ENCODE data around the gene DNAI7. TPM values are rescaled to one million over a fixed set of nuclear protein-coding genes. Genes with fewer than 3 reads are reported as not detected.

The DNAI7 gene
- total and polyA plus RNA-seq, 2 of the 8 experiments (the other 6 are each of a cell fraction or from before 2014, with no cell fraction given), result 0.12 to 0.28 TPM

DNA sequence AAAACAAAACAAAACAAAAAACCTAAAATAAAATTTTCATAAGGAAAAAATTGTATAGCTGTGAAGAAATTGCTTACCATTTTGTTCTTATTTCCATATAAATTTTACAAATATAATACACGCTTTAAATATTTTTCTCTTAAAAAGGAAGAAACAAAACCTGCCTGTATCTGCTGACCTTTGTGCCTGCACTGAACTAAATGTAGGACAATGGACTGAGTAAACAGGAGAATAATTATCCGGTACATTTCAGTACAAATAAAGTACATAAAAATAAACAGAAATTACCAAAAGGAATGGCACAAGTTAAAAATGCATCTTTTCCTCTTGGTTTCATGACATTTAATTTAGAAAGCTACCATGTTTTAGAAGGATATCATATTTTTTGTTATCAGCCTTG lies 112.3 kb downstream of the DNAI7 start:
- ChIA-PET CTCF (ENCODE audit: partially characterized antibody) (interaction anchor here (0.6 to 0.8 kb wide), 3 partner anchors 36 to 327 kb away, joined by 3 to 4 read pairs (median 3); no protein-coding TSS in a partner anchor), POLR2A (ENCODE audit: partially characterized antibody) (interaction anchor here (1.3 to 1.4 kb wide), 2 partner anchors 9 to 16 kb away, joined by 3 read pairs; no protein-coding TSS in a partner anchor)
- no peak overlapping the region for H4K5ac ChIP-seq (ENCODE audit: insufficient read length, low read depth, low read length)
- no peak overlapping the region for H2BK5ac ChIP-seq (ENCODE audit: low read depth, low read length)
- H3K4me1 ChIP-seq (replicated peaks in 1 of 4; ENCODE audit: control insufficient read depth in 3 of 4, insufficient read depth in 4 of 4, low read length in 3 of 4), result no peaks in the 10 kb centered on the region
- H3K23ac ChIP-seq (ENCODE audit: insufficient read length), result no peak overlapping the region
- H3K14ac ChIP-seq (ENCODE audit: insufficient read length), result no peak overlapping the region
- H2AFZ ChIP-seq (ENCODE audit: low read length), result no peak overlapping the region
- H3K4me2 ChIP-seq (ENCODE audit: insufficient read depth in 1 of 2, low read depth in 2 of 2, low read length in 2 of 2), result no peak overlapping the region
- H3K56ac ChIP-seq (replicated peaks; ENCODE audit: insufficient read length, low read depth, low read length), result no peak overlapping the region
- H2BK15ac ChIP-seq (ENCODE audit: low read length), result no peak overlapping the region
- no peak overlapping the region for H3K4ac ChIP-seq (replicated peaks; ENCODE audit: insufficient read length, low read depth, low read length)
- no peak overlapping the region for H2BK120ac ChIP-seq (replicated peaks; ENCODE audit: low read depth, low read length)
- no peak overlapping the region for H2BK12ac ChIP-seq (ENCODE audit: low read depth, low read length)
- H2BK20ac ChIP-seq (ENCODE audit: low read length), result no peak overlapping the region
- no peak for TF ChIP-seq RNF2 (IDR thresholded peaks at IDR 0.05; ENCODE audit: borderline replicate concordance, low read depth, low read length, missing control alignments, poor library complexity, severe bottlenecking)
- TF ChIP-seq POLR2A (IDR thresholded peaks at IDR 0.05; ENCODE audit: control extremely low read depth in 1 of 2, low read depth in 2 of 2, low read length in 2 of 2), result no peak
- no peak for TF ChIP-seq TCF12 (IDR thresholded peaks at IDR 0.05; ENCODE audit: low read depth, low read length)
- TF ChIP-seq SAP30 (IDR thresholded peaks at IDR 0.05; ENCODE audit: insufficient read depth, insufficient replicate concordance, low read length), result no peak
- TF ChIP-seq USF2 (IDR thresholded peaks at IDR 0.05; ENCODE audit: low read length), result no peak
- no peak for TF ChIP-seq HDAC6 (IDR thresholded peaks at IDR 0.05; ENCODE audit: low read depth, low read length)
- H3K27ac ChIP-seq (ENCODE audit: low read depth, low read length), result no peak overlapping the region
- no peak overlapping the region for H3K9ac ChIP-seq (replicated peaks in 1 of 4; ENCODE audit: extremely low read depth in 1 of 4, low read depth in 3 of 4, low read length in 3 of 4)
- H3K9me3 ChIP-seq (ENCODE audit: insufficient read depth in 2 of 2, low read depth in 1 of 2, low read length in 1 of 2), result no peaks in the 10 kb centered on the region
- no peak overlapping the region for H3K4me3 ChIP-seq (ENCODE audit: extremely low read depth in 1 of 4, insufficient read depth in 2 of 4, low read depth in 3 of 4, low read length in 4 of 4)
- no peaks in the 10 kb centered on the region for H4K20me1 ChIP-seq (replicated peaks in 1 of 2; ENCODE audit: control insufficient read depth in 1 of 2, insufficient read depth in 2 of 2, low read length in 2 of 2)
- no peak overlapping the region for H2AK5ac ChIP-seq (ENCODE audit: low read depth, low read length)
- WGBS, 2 experiments (ENCODE audit: extremely low coverage in 1 of 2, insufficient coverage in 1 of 2, insufficient read length in 1 of 2, insufficient replicate concordance in 2 of 2, low coverage in 1 of 2, low lambda C conversion rate in 2 of 2, missing lambda C conversion rate in 1 of 2), result 96% methylated on average over 2 of the region's 2 CpGs; no CpG with 5 or more reads in 1 of the 2 experiments
- H3K36me3 ChIP-seq (ENCODE audit: control insufficient read depth in 2 of 4, insufficient read depth in 4 of 4, low read length in 3 of 4), result no peaks in the 10 kb centered on the region
- DNase-seq (ENCODE audit: low read depth in 1 of 2, low spot score in 2 of 2) (no peak), FAIRE-seq (no peak)
- H3K18ac ChIP-seq (ENCODE audit: extremely low read depth, low read length), result no peak overlapping the region
- no peaks in the 10 kb centered on the region for H3K23me2 ChIP-seq (ENCODE audit: low read depth, low read length)
- no peaks in the 10 kb centered on the region for H3K27me3 ChIP-seq (replicated peaks in 1 of 4; ENCODE audit: control insufficient read depth in 3 of 4, extremely low read depth in 1 of 4, insufficient read depth in 3 of 4, low read length in 3 of 4)
- no peak overlapping the region for H4K91ac ChIP-seq (replicated peaks; ENCODE audit: insufficient read length, low read length)
- H3K79me1 ChIP-seq (ENCODE audit: low read depth, low read length), result no peaks in the 10 kb centered on the region
- H3K79me2 ChIP-seq (ENCODE audit: control insufficient read depth in 1 of 2, insufficient read depth in 2 of 2, low read length in 2 of 2), result no peaks in the 10 kb centered on the region
- H4K8ac ChIP-seq (ENCODE audit: extremely low read depth, insufficient read depth, low read length), result no peak overlapping the region
